Measurements from ENCODE around the gene GAS2L1.

DNA sequence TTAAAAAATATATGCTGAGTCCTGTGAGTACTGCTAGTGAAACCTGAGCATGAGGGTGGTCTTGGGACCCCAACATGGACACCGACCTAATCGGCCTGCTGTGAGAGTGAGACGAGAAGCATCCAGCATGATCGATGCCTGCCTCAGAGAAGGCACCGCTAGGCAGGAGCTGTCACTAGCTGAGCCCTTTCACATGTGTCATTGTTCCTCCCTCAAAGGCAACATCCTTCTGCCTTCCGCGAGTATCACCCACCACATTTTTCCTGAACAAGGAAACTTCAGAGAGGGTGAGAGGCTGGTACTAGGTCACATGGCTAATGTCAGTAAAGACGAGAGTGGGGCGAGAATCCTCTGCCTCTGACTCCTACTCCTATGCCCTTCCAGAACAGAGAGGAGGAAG, 46.3 kb downstream of the GAS2L1 start:
- TF ChIP-seq, protein P1, sequence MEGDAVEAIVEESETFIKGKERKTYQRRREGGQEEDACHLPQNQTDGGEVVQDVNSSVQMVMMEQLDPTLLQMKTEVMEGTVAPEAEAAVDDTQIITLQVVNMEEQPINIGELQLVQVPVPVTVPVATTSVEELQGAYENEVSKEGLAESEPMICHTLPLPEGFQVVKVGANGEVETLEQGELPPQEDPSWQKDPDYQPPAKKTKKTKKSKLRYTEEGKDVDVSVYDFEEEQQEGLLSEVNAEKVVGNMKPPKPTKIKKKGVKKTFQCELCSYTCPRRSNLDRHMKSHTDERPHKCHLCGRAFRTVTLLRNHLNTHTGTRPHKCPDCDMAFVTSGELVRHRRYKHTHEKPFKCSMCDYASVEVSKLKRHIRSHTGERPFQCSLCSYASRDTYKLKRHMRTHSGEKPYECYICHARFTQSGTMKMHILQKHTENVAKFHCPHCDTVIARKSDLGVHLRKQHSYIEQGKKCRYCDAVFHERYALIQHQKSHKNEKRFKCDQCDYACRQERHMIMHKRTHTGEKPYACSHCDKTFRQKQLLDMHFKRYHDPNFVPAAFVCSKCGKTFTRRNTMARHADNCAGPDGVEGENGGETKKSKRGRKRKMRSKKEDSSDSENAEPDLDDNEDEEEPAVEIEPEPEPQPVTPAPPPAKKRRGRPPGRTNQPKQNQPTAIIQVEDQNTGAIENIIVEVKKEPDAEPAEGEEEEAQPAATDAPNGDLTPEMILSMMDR (IDR thresholded peaks at IDR 0.05; ENCODE audit: borderline replicate concordance, extremely low read depth, low read length, poor library complexity, severe bottlenecking), result no peak
- TF ChIP-seq EZH2 (IDR thresholded peaks at IDR 0.05; ENCODE audit: borderline replicate concordance, low read depth, low read length, severe bottlenecking), result no peak

Data from DND-41 (cell line).